Activated CD8-positive, alpha-beta memory T cell treated with anti-CD3 and anti-CD28 coated beads, Interleukin-2, amount 50 U/mL, for 48 hours (primary cell): Measurements from ENCODE around the gene THY1.
"Not testable (repeated sequence)": the region's sequence is repeated elsewhere in the genome, so short reads cannot be mapped to it uniquely, and the experiment has no call there.

Source experiments
- DNase-seq: peaks from one replicate; pipeline ENCODE4 v3.0.0-alpha.2; 2020

Gene THY1

DNA sequence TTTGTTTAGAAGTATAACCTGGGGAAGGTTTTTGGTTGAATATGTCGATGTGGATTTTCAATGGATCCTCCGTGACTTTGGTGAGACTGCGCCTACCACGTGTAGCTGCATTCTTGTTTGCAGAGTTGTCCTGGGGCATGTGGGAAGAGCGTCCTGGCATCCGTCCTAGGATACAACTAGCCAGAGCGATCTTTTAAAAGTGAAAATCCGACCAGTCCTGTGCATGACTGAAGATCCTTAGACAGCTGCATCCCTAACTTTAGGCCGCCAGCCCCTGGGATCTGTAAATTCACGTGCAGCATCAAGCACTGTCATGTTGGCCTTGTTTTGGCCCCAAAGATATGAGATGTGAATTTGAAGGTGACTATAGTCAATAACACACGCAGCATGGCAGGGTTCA, 22.4 kb upstream of the THY1 start:
- no peak for DNase-seq

DNA sequence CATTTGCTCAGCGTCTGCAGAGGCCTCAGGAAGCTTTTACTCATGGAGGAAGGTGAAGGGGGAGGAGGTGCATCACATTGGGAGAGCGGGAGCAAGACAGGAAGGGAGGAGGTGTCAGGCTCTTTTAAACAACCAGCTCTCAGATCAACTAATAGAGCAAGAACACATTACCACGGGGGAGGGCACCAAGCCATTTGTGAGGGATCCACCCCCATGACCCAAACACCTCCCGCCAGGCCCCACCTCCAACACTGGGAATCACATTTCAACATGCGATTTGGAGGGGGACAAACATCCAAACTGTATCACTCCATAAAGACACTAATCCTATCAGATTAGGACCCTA, 18.9 kb upstream of the THY1 start:
- no peak for DNase-seq

DNA sequence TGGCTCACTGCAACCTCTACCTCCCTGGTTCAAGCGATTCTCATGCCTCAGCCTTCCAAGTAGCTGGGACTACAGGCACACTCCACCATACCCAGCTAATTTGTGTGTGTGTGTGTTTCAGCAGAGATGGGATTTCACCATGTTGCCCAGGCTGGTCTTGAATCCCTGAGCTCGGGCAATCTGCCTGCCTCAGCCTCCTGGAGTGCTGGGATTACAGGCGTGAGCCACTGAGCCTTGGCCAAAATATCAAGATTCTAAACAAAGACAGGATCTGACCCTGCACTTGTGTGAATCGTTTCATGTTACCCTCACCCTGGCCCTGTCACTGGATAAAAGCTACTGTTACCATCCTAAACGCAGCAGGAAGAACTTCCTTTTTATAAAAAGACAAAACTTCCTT, 15.6 kb upstream of the THY1 start:
- DNase-seq, result no peak

DNA sequence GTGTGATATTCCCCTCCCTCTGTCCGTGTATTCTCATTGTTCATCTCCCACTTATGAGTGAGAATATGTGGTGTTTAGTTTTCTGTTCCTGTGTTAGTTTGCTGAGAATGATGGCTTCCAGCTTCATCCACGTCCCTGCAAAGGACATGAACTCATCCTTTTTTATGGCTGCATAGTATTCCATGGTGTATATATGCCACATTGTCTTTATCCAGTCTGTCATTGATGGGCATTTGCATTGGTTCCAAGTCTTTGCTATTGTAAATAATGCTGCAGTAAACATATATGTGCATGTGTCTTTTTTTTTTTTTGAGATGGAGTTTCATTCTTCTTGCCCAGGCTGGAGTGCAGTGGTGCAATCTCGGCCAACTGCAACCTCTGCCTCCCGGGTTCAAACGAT, 14.5 kb upstream of the THY1 start:
- not testable (repeated sequence) for DNase-seq

DNA sequence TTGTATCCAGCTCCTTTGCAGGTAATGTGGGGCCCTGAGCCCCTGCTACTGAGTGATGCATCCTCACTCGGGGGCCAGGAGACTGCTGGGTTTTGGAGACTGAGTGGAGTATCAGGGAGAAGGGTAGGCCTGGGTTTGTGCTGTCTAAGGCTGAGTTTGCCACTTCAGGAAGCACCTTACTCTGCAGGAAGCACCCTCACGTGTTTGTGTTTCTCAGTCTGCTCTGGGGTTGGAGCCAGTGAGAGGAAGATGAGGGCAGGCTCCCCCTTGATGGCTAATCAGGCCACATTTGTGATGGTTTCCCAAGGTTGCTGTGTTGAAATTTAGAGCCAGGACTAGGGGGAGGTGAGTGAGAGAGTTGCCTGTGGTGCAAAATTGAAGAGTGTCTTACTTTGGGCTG, 13.7 kb upstream of the THY1 start:
- DNase-seq, result no peak

- no peak for DNase-seq
These were observed 13.1 kb upstream of the THY1 start for GRCh38 chr11:119436093-119436492.

DNA sequence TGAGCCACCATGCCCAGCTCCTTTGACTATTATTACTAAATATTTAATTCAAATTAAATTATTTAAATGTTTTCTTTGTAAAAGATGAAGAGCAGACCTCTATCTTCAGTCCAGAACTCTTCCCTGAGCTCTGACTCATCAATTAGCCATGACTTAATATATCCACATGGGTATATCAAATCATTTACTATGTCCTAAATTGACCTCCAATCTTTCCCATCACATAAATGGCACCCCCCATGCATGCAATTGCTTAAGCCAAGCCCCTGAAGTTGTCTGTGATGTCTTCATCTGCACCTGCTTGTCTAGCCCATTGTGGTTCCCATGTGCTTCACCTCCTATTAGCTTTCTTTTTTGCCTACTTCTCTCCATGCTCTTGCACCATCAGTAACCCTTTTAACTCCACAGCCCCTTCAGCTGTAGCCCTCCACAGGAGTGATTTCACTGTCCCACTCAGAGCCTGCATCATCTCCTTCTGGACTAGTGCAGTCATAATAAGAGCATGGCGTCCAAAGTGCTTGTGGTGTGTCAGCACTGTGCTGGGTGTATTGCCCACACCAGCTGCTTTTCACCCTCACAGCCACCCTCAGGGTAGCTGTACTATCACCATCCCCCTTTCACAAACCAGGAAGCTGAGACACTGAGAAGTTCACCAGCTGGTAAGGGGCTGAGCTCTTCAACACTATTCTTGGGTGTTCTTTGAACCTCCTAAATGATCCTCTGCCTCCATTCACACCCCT, 11.8 kb upstream of the THY1 start:
- DNase-seq, result no peak

DNA sequence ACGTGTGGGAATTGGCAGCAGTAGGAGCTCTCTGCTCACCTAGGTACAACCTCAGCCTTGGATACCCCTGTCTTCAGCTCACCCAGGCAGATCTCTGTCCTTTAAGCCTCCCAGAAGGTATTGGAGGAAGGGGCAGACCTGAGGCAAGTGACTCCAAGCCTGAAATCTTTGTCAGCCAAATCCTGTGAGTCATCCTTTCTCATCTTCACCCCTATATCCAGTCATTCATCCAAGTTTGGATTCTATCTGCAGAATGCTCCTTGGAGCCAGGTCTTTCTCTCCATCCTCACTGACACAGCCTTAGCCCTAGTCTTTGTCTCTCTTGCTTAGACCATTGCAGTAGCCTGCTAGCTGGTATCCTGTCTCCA, 10.4 kb upstream of the THY1 start:
- DNase-seq, result no peak

DNA sequence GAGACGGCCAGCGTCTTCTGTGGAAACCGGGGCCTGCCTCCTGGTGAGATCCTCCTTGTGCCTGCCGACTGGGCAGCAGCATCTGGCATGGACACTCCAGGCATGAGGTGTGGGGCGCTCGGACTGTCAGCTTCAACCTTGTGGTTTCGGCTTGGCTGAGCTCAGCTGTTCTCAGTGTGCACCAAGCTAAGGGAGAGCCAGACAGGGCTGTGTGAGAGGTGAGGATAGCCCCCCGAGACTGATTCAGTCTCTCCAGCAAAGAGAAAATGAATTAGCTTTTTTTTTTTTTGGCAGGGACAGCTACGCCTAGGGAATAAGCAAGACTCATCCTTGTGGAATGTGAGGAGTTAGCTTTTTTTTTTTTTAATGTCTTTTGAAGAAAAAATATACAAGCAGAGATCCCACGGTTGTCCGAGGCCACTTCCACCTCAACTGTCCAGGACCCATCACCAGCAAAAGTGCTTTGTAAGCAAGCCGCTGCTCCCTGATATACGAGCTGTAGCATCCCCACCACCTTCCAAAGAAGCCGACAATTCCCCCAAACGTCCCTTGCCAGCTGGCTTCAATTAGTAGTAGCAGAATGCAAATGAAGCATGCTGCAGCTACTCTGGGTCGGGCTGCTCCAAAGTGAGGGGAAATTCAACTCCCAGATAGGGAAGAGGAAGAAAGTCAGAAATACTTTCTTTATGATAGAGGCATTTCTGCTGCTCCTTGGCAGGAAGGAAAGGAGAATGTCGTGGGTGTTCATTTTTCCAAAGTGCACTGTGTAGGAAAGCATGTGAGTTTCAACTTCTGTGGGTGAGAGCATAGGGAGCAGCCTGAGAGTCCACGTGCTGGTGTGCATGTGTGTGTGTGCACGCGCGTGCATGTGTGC, 9.7 kb upstream of the THY1 start:
- DNase-seq, result no peak

GRCh38 chr11:119431523-119431922, 8.6 kb upstream of the THY1 start:
- no peak for DNase-seq

DNA sequence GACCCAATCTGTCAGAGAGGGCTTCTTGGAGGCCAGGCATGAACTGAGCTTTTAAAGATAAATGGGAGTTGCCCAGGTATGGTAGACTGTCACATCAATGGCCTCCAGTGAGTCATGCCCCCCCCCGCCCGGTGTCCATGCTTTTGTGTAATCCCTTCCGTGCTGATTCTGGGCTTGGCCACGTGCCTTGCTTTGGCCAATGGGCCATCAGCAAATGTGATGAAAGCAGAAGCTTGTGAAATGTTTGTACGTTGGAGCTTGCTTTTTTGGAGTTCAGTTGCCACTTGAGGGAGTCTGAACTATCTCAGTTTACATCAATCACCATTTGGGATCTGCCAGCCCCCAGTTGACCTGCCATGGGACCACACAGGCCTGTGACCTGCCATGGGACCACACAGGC, 4.3 kb upstream of the THY1 start:
- no peak for DNase-seq

DNA sequence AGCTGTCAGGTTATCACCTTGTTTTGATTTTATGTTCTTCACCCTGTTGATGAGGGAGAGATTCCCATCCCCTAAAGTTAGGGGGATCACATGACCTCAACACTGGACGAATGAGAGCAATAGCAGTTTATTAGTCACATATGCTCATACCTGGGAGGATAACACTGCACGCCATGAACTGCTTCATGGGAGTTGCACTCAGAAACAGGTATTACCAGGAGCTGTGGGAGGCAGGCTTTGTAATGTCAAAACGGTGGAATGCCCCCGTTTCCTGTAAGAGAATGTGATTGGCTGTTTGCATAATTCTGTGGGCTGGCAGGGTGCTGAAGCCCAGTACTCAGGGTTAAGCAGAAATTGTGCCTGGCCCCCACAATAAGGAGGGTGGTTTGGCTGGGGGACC, 3.2 kb upstream of the THY1 start:
- DNase-seq, result no peak

DNA sequence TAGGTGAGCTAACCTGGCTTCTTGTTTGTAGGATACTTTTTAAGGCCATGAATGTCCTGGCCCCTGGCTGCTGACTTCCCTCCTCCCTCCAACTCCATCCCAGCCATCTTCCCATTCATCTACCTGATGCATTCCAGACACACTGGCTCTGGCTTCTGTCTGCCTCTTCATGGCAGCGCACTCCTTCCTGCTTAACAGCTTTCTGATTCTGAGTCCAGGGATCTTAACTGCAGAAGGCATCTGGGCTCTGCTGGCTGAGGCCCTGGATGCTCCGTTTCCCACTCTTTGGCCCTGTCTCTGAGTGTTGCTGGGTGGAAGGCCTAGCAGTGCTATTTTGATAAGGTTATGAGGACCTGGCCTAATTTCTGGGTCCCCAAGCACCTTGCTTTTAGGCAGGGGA, 1.8 kb upstream of the THY1 start:
- no peak for DNase-seq

GRCh38 chr11:119424276-119424675, 1.3 kb upstream of the THY1 start:
- DNase-seq, result no peak

GRCh38 chr11:119423509-119424254, 710 bp upstream of the THY1 start:
- no peak for DNase-seq

DNA sequence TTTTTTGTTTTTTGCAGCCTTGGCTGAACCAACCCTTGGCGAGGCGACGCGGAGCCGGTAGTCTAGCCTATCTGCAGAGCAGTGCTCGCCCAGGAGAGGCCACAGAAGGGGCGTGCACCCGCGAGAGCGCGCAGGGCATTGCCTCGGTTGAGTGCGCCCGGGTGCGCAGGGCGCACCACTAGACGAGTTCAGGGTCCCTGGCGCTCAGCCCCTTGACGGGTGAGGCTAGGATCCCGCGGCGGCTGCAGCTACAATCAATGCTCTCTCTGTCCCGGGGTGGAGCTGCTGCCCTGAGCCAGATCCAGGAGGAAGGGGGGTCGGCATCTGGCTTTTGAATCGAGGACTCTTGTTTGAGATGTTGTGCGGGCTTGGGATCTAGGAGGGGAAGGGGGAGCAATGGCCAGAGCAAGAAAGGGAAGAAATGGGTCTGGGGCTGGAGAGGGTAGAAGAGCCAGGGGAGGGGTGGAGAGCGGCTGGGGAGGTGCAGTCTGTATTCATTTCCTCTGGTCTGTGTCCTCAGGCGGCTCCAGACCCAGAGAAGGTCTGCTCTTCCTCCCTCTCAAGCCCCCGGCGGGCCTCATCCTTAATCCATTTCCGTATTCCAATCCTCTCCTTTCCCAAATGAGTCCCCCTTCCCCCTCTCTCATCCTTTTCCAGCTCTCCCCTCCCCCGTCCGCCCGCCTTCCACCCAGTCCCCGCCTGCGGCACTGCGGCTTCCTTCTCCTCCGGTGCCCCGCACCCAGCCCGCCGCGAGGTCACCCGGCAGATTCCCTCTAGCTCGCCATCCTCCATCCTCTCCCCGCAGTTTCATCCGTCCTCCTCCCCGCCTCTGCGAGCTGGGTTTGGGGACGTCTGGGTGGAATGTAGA, 797 bp downstream of the THY1 start:
- no peak for DNase-seq

GRCh38 chr11:119421351-119421750, 1.6 kb downstream of the THY1 start:
- DNase-seq, result no peak

DNA sequence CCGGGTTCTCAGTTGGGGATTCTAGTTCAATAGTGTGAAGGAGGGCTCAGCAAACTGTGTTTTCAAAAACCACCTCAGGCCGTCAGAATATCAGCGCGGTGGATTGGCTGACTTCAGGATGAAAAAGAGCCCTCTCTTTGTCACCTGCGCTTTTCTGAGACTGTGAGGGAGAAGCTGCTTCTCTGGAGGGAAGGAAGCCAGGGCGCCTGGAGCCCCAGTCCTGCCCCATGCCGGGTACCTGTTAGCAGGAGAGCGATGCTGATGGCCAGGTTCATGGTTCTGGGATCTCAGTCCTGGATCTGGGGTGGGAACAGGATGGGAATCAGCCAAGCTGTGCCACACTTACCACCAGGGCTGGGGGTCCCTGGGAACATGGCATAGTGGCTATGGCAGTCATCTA, 2.3 kb downstream of the THY1 start:
- no peak for DNase-seq

- DNase-seq, result no peak
These were observed 3.0 kb downstream of the THY1 start for GRCh38 chr11:119419834-119420492.

DNA sequence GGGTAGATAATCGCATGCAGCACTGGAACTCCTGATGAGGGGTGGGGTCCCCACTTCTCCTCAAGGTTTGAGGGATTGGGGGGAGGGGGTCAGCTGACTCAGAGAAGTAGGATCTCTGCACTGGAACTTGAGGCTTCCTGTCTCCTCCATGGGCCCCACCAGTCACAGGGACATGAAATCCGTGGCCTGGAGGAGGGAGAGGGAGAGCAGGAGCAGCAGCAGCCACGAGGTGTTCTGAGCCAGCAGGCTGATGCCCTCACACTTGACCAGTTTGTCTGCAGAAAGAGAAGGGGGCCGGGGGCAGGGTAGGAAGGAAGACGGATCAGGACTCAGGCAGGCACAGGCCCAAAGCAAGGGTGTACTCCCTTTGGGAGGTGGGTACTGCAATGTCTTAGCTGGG, 3.7 kb downstream of the THY1 start:
- no peak for DNase-seq

- no peak for DNase-seq
These were observed 4.2 kb downstream of the THY1 start for GRCh38 chr11:119418759-119419158.
